HG03342 (cell line): ENCODE results near the gene NRG3.

ENCODE experiments used
- ATAC-seq: cut with Tn5 transposase; IDR thresholded peaks from one replicate; pipeline ENCODE4 v1.9.1; 2021; ENCODE audit warnings: mild to moderate bottlenecking, moderate library complexity; ENCODE audit not compliant: unreplicated experiment

NRG3 gene

GRCh38 chr10:82206831-82207230, 331.8 kb downstream of the NRG3 start:
- ATAC-seq: no peak

DNA sequence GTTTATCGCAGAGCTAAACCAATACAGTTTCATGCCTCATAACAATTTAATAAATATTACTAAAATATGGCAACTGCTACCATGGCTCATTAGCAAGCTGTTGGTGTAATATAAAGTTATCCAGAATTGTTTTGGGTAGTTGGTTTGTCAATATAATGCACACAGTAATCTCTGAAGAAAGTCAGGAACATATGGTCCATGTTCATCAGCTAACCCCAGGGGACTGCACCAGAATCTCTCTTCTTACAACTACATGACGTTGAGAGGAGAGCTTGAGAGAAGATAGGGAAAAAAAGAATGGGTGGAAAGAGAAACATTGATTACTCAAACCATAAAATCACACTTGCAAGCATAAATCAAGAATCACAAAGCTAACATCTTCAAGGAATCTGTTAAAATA, 333.7 kb downstream of the NRG3 start:
- no peak for ATAC-seq

GRCh38 chr10:82210331-82210730, 335.3 kb downstream of the NRG3 start:
- ATAC-seq: no peak

DNA sequence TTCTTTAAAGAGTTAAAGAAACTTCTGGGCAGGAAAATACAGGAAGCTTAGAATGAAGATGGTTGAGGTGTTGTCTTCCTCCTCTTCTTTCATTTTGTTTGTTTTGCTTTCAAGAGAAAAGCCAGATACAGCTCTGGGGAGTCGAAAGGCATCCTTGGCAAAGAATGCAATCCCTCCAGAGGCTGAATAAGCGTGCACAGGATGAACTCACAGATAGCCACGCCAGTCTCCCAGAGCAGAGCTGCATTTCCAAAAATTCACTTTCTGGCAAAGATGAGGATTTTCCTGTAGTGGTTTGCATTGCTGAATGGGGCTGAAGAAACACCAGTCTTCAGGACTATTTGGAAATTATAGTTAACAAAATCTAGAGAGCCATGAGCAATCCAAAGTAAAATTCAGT, 336.4 kb downstream of the NRG3 start:
- ATAC-seq: no peak

- no peak for ATAC-seq
These were observed 337.8 kb downstream of the NRG3 start for GRCh38 chr10:82212753-82213152.

DNA sequence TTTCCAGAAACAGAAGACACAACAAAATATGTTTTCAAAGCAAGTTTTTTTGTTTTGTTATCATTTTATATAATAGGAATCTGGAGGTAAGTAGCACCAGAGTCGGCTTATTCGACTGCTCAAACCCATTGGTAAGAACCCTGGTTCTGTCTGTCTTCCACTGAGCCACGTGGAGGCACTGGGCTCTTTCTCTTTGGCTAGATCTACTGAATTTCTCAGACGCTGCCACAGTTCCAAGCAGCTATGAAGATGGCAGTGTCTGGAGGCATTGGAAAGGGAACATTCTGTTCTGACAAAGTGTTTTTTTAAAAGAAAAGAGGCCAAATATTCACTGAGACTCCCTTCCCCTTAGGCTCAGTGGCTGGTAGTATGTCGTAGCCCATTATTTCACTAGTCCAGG, 338.8 kb downstream of the NRG3 start:
- no peak for ATAC-seq

DNA sequence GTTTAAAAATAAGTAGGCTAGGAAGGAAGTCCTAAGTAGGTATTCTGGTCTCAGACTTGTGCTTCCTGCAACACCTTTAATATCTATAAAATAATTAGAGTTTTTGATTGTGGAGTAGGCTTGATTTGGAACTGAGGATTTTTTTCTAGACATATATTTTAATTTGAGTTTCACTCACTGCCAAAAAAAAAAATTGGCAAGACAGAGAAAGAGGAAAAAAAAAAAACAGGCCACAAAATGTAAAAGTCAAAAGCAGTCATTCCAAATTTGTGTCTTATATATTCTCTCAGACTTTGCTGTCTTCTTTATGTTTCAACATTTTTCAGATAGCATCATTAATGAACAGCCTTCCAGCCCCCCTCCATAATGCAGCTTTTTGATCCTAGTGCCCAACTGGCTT, 346.1 kb downstream of the NRG3 start:
- ATAC-seq: no peak

DNA sequence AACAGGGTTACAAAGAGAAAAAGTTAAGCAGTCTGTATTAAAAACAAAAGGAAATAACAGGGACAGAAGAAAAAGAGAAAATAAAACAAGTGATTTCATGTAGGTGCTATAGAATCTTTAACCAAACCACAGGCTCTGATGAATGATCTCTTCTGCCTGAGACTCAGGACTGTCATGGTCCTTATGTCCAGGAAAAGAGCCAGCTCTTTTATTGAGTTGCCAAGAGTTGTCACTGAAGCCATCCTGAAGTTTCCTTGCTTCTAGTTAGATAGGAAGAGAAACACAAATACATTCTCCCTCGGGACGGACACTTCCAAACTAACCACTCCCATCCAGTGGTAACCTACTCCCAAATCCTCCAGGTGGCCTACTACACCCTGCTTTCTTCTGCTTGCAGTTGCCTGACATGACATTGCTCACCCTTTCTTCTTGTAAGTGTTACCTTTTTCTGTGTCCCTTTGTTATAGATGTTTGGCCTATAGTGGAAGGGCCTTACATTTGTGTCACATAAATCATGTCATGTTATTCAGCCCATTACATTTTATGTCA, 346.7 kb downstream of the NRG3 start:
- ATAC-seq: no peak

DNA sequence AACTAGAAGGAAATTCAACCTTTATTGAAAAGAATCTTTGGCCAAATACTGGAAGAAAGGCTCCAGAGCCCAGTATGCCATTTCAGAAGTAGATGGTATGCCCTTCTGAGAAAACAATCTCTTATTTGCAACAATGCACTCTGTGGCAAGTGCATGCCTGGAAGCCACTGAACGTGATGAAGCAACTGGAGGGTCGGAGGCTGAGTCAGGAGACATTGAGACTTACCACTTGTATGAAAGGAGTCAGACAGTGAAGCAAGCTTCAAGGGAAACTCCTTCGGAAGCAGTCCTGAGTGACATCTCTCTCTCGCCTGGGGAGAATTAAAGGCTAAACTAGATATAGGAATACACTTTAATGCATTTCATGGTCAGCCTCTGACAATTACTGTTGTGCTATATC, 353.7 kb downstream of the NRG3 start:
- ATAC-seq: no peak

GRCh38 chr10:82234173-82234572, 359.2 kb downstream of the NRG3 start:
- ATAC-seq: no peak

GRCh38 chr10:82236084-82236731, 361.2 kb downstream of the NRG3 start:
- ATAC-seq: no peak

DNA sequence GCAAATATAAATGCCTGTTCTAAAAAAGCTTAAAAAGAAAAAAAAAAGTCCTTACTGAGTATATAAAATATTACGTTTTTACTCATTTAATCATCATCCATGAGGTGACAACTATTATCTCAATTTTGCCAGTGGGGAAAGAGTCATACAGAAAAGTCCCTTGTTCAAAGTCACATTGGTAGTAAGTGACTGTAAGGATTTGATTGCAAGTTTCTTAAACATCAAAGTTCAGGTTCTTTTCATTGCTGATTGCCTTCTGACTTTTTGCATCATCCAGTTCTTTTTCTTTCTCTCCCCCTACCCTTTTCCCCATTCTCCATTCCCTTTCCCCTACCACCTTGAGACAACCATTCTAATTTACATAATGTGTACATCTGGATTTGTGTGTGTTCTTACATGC, 363.3 kb downstream of the NRG3 start:
- ATAC-seq: no peak

GRCh38 chr10:82240408-82240807, 365.4 kb downstream of the NRG3 start:
- no peak for ATAC-seq

DNA sequence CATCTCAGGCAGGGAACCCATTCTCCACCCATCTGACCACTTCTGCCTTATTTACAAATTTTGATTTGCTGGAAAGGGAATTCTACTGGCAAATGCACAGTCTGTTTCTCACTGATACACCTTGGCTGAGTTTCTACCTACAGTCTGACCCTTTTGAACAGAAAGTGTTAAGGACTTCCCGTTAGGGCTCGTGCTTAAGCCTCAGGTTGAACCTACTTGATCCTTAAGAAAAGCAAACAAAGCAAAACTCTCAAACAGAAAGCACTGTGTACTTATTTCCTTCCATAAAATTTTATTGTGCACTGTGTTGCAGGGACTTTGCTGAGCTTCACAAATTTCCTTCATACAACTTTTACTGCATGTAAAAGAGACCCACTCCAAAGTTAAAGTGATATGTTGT, 367.8 kb downstream of the NRG3 start:
- no peak for ATAC-seq

DNA sequence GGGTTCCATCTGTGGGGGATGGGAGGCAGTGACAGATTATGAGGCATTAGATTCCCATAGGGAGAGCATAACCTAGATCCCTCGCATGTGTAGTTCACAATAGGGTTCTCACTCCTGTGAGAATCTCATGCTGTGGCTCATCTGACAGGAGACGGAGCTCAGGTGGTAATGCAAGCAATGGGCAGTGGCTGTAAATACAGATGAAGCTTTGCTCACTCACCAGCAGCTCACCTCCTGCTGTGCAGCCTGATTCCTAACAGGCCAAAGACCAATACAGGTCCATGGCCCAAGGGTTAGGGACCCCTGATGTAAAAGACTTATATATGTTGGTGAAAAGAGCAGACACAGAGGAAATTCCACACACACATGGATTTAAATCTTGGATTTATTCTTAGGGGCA, 370.2 kb downstream of the NRG3 start:
- ATAC-seq: no peak

- no peak for ATAC-seq
These were observed 371.0 kb downstream of the NRG3 start for GRCh38 chr10:82245906-82246560.

GRCh38 chr10:82249141-82249540, 374.1 kb downstream of the NRG3 start:
- no peak for ATAC-seq

DNA sequence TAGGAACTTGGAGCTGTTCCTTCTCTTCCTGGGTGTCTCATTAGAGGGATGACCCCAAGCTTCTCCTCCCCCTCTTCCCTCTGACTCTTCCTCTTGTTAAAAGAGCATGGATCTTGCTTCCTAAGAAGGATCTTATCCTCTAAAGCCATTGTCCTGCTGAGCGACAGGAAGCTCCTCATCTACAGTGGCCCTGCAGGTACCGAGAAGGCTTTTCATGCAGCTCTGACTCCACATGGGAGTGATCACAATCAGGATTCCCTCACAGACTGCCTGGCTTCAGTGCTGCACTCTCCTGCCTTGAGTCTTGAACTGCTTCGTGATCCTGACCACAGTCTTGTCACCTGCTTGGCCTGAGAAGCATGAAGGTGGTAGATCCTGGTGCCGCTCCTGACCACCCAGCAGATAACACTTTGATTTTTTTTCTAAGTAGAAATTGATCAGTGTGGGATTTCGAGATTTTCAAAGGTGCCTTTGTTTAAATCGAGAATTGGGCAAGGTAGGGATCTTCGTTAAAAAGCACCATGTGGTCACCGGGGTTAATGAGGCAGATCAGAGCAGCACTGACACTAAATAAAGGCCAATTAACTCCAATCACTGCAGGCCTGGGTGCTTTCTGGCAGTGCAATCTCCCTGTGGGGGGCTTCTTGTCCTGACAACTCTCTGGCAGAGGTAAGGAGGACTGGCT, 376.4 kb downstream of the NRG3 start:
- no peak for ATAC-seq

- no peak for ATAC-seq
These were observed 377.1 kb downstream of the NRG3 start for GRCh38 chr10:82252081-82252480.

- no peak for ATAC-seq
These were observed 379.2 kb downstream of the NRG3 start for GRCh38 chr10:82254237-82254636.

DNA sequence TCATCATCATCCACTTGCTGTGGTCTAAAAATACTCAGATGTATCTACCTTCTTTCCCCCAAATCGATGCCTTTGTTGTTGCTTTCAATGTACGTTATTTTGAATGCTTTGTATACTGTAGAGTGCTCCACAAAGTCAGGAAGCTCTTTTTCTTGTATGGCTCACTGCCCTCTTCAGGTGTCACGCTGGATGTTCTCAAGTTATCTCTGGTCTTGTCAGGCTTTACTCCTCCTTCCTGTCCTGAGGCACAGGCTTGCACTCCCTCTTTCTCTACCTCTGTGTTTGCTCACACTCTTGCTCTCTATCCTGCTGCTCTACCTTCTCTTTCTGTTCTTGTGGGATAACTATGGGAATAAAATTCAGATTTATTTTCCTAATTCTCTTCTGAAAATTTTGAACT, 381.3 kb downstream of the NRG3 start:
- ATAC-seq: no peak

DNA sequence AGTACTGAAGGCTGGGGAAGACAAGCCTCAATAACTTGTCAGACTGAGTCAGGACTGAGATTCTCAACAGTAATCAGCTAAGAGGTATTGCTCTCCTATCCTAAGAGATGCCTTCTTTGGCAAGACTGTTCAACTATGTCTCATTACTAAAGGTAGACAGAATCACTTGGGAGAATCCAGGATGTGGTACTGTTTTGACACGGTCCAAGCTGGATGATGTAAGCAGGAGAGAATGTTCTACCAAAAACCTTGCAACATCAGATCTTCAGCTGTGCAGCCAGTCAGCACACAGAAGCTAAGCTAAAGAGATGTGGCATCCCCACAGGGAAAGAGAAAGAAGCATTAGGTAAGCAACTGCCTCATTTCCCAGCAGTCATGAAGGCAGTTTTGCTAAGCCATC, 391.4 kb downstream of the NRG3 start:
- ATAC-seq: no peak
